Ramos (cell line): ENCODE measurements around the gene PHYH.
"Not testable (repeated sequence)": the region's sequence is repeated elsewhere in the genome, so short reads cannot be mapped to it uniquely, and the experiment has no call there.

Source experiments
- in situ Hi-C: fragments of 300-500 bp; cut with MboI; formaldehyde crosslinking; loops from one replicate; pipeline ENCODE4 v1.14.3; 2022; ENCODE audit warnings: low sequenced_read_pairs; ENCODE audit not compliant: unreplicated experiment

Gene PHYH

DNA sequence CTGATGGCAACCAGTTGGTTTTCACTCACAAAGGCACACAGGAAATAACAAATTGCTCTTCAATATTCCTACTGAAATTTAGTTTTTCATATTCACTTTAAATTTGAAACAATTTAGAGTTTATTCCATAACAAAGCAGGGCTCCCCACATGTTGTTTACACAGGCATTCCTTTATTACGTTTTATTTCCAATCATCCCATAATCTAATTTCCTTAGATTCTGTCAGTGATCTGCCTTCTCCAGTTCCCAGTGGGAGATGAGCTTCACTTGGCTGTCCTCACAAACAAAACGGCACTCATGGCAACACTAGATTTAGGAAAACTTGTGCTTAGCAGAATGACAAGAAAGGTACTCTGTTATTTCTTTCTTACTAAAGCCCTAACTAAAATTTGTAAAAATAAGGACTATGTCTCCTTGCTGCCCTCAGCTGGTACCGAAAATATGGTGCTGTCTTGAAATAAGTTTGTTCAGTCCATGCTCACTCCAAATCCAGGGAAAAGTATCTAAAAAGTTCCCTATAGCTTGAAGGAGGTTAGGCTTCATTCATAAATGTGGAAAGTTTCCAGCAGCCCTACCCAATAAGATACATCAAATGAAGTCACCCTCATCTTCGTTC lies 23.0 kb downstream of the PHYH start:
- in situ Hi-C loops, result no loop called here

DNA sequence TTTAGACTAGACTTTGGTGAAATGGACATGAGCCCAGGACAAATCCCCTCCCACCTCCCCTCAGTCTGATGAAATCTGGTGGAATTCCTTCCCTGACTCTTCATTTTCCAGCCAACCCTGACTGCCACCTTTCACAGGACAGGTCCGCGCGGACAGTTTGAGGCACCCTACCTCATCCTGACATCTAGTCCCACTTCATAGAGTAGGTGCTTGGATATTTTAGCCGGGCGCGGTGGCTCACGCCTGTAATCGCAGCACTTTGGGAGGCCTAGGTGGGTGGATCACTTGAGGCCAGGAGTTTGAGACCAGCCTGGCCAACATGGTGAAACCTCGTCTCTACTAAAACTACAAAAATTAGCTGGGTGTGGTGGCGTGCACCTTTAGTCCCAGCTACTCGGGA lies 23.7 kb downstream of the PHYH start:
- in situ Hi-C loops, result not testable (repeated sequence)

DNA sequence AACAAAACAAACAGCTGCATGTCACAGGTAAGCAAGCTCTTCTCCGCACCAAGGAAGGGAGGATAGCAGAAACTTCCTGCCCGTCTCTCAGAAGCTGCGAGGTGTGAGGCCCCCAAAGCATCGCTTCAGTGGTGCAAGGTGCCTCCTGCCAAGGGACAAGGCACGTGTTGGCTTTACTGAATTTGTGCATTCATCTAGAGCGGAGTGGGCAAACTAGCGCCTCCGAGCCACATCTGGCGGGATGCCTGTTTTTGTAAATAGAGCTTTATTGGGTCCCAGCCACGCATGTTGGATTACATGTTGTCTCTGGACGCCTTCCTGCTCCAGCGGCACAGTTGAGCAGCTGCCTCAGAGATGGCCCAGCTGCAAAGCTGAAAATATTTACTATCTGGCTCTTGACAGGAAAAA lies 27.7 kb downstream of the PHYH start:
- in situ Hi-C loops, result no loop called here

DNA sequence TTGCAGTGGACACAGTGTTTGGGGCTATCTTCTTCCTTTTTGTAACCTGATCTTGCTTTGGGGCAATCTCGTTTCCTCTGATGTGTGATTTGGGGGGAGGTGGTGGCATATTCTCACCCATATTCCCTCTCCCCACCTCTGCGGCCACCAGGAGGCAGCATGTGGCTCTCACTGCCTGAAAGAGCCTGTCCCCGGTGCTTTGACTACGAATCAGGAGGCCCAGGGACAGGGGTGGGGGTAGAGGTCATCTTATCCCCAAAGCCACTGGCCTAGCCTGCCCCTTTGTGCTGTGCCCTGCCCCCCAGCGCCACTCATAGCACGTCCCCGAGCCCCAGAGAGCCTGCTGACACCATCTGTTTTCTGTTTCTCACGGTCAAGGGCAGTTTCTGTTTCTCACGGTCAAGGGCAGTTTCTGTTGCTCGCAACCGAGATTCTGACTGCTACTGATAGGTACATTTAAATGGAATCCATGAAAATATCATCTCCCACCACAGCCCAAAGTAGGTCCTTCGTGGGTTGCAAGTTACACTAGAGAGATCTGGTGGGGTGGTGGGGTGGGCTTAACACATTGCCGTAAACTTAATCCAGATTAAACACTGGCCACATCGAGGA lies 28.2 kb downstream of the PHYH start:
- in situ Hi-C loops, result no loop called here

DNA sequence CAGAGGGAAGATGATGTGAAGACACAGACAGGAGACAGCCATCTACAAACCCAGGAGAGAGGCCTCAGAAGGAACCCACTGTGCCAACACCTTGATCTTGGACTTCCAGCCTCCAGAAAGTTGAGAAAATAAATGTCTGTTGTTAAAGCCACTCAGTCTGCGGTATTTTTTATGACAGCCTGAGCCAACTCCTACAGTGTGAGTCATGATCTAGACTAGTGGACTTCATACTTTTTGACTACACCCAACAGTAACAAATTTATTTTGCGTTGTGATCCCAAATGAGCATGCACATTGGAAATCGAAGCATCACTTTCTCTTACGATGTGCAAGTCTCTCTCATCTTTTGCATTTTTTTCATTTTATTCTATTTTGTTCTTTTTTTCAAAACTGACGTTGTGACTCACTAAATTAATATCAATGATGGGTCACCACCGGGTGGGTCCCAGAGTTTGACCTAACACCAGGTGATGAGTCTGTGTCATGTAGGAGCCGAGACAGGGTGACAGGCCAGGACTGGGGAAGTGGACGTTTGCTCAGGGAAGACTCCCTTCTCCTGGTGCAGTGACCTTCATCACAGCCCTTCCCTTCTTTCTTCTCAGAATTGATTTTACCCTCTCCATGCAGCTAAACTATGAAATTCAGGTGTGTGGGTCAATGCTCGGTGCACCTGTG lies 28.9 kb downstream of the PHYH start:
- in situ Hi-C loops, result no loop called here

DNA sequence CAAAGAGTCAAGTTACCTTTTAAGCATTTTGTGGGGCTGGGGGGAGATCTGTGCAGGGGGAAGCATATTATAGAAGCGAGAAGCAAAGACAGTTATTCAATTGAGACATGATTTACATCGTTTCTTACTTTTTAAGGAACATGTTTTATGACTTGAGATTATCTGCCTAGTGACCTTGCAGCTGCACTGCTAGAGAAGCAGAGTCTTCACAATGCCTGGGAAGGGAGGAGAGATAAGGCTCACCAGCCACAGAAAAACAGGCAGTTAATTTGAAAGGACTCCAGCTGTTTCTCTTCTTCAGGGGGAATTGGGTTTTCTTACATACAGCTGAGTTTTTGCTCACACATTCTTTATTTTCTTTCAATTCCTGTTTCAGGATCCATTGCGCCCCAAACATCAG lies 31.0 kb downstream of the PHYH start:
- in situ Hi-C loops, result no loop called here

DNA sequence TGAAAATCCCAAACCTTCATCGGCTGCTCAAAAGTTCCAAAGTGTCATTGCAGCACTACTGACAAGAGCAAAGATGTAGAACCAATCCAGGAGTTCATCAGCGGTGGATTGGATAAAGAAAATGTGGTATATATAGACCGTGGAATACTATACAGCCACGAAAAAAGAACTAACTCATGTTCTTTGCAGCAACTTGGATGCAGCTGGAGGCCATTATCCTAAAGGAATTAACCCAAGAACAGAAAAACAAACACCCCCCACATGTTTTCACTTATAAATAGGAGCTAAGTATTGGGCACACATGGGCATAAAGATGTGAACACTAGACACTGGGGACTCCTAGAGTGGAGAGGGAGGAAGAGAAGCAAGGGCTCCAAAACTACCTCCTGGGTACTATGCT lies 31.6 kb downstream of the PHYH start:
- in situ Hi-C loops, result no loop called here

DNA sequence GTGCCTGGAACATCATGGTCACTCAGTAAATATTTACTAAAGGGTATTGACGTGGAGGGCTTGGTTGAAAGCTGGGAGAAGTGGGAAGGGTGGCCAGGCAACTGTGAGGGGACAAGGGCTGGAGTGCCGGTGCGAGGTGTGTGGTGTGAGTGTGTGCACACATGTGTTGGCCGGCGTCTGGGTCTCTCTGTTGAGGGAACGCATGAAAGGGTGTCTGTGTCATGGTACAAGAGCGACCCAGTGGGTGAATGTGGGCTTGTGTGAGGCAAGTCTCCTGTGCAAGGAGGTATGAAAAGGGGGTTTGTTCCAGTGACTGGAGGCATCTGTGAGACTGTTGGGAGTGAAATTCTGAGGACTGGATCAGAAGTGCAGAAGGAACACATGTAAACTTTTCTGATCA lies 36.3 kb downstream of the PHYH start:
- in situ Hi-C loops, result no loop called here

DNA sequence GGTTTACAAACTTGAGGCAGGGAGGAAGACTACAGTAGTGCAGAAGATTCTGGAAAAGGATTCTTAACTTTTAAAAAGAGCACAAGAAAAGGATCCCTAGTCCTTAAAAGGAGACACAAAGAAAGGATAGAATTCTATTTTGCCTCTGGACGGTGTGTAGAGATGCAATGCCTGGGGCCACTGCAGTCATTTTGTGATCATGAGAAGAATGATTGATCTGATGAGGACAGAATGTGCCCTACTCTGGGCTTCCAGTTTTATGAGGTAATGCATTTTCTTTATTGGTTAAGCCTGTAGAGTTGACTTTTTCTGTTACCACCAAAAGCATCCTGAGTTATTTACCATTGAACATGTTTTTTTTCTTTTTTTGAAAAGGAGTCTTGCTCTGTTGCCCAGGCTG lies 37.4 kb downstream of the PHYH start:
- in situ Hi-C loops, result no loop called here

DNA sequence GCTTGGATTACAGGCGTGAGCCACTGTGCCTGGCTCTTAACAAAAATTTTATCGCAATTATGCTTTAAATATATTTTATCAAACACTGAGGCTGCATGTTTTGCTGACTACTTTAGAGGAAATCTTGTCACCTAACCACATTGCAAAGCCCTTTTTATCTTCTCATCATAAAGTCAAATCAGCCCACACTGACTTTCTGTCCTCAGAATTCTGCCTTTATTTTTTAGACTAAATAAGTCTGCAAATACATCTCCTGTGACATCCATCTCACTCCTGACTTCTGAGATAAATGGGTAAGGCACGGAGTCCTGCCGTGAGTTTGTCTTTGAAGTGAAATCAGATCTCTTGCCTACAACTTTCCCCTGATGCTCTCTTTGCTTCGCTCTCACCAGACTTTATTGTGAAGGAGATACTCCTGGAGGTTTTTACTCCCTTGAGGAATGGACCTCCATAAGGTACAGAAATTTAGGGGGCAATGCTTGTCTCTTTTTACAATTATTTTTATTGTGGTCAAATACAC lies 42.2 kb downstream of the PHYH start:
- in situ Hi-C loops, result no loop called here

DNA sequence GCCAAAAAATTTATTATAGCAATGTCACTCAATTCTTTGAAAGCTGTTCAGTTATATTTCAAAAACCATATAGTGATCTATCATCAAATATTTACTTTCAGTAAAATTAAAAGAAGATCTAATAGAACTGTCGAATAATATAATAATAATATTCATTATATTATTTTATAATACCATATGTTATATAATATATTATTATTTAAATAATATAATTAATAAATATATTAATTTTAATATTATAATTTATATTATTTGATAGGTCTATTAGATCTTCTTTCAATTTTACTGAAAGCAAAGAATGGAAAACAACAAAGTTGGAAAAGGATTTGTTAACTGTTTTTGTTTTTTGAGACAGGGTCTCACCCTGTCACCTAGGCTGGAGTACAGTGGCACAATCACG lies 43.2 kb downstream of the PHYH start:
- in situ Hi-C loops, result no loop called here

DNA sequence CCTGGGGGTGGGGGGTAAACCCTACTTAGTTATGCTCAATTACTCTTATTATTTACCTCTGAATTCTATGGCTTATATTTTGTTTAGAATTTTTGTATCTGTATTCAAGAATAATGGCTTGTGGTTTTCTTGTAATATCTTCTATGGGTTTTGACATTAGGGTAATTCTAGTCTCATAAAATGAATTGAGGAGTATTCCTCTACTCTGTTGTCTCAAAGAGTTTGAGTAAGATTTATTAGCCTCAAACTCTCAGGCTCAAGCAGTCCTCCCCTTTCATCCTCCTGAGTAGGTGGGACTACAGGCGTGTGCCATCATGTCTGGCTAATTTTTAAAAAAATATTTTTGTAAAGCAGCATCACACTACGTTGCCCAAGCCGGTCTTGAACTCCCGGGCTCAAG lies 46.1 kb downstream of the PHYH start:
- in situ Hi-C loops, result no loop called here

DNA sequence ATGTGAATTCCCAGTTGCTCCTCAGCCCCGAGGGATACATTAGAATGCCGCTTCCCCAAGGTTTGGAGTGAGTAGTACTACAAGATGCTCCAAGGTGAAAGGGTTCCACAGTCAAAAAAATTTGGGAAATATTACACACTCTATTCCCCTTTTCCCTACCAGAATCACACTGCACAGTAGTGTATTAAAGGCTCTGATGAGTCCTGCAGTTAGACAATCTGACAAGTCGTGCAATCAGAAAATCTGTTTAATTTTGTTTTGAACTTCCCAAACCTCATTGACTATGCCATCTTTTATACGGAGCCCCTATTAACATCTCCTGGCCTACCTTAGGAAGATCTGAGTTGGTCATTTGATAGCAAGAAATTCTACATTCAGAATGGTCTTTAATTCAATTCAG lies 52.1 kb downstream of the PHYH start:
- in situ Hi-C loops, result no loop called here

DNA sequence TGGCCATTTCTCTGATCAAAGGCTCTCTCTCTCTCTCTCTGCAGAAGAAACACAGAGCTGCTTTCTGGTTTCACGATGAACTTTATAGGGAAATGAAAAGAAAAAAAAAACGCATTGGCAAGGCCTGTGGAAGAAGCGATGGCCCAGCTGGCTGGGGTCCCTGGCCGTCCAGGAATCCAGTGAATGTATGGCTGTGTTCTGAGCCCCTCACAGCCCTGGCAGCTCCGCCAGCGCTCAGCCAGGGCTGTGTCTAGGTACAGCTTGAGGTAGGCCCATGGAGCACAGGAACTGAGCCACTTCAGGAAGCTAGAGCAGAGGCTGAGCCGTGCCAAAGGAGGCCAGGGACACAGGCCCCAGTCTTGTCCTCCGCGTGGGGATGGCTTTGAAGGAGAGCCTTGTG lies 52.6 kb downstream of the PHYH start:
- in situ Hi-C loops, result no loop called here

DNA sequence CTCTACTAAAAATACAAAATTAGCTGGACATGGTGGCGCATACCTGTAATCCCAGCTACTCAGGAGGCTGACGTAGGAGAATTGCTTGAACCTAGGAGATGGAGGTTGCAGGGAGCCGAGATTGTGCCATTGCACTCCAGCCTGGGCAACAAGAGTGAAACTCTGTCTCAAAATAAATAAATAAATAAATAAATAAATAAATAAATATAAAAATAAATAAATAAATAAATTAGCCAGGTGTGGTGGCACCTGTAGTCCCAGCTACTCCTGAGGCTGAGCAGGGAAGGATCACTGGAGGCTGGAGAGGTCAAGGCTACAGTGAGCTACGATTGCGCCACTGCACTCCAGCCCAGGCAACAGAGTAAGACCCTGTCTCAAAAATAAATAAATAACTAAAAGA lies 57.6 kb downstream of the PHYH start:
- in situ Hi-C loops, result not testable (repeated sequence)

DNA sequence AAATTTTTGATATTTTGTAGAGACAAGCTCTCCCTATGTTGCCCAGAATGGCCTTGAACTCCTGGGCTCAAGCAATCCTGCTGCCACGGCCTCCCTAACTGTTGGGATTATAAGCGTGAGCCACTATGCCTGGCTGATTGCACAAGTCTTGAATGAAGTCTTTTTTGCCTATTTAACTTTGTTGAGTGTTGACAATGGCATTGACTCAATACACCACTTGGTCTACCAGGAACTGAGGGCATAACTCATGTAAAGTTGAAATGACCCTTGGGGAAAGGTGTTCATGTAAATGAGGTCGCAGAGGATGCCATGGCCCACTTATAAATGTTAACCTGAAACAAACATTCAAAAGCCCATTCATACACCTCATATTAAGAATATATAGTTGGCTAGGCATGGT lies 58.3 kb downstream of the PHYH start:
- in situ Hi-C loops, result no loop called here

DNA sequence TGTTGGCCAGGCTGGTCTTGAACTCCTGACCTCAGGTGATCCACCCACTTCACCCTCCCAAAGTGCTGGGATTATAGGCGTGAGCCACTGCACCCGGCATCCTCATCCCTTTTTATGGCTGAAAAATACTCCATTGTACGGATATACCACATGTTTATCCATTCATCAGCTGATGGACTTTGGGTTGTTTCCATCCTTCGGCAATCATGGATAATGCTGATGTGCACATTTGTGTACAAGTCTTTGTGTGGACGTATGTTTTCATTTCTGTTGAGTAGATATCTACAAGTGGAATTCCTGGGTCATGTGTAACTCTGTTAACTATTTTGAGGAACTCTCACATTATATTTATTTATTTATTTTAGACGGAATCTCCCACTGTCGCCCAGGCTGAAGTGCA lies 59.9 kb downstream of the PHYH start:
- in situ Hi-C loops, result no loop called here

DNA sequence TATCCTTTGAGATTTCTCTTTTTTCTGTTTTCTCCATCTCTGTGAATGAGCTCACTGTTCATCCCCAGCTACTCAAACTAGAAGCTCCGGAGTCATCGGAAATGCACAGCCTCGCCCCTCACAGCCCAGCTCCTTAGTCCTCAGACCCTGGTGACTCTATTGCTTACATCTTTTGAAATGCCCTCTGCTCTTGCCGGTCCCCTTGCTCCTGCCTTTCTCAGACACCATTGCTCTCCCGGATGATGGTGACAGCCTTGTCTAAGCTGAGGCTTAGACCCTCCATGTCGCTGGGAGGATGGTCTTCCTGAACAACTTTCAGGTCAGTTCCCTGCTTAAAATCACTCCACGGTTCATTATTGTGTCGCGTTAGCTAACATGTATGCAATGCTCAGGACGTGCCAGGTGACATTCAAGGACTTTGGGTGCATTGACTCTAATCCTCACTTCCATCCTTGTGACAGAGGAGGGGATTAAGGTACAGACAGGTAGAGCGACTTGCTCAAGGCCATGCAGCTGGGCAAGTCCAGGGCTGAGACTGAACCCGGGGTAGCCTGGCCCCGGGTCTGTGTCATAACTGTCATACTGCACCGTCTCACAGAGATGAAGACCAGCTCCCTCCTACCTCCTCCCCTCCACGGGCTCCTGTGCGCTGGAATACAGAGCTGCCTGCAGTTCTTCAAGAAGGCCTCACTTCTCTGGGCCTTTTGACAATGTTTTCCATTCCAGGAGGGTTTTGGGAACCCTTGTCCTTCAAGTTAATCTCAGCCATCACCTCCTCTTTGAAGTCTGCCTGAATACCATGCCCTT lies 61.4 kb downstream of the PHYH start:
- in situ Hi-C loops, result no loop called here

DNA sequence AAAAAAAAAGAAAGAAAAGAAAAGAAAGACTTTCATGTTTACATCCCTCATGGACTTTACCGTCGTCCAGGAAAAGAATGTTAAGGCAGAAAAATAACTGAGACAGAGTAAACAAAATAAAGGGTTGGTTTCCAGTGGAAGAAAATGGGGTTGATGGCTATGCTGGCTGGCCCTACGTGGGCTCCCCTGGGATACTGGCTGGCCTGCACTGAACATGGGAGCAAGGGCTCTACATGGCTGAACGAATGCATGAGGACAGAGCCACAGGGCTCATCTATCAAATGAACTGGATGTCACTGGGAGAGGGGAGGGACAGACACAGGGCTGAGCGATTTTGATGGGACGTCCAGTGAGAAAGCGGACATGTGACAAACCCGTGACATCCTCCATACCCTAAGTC lies 63.2 kb downstream of the PHYH start:
- in situ Hi-C loops, result no loop called here

DNA sequence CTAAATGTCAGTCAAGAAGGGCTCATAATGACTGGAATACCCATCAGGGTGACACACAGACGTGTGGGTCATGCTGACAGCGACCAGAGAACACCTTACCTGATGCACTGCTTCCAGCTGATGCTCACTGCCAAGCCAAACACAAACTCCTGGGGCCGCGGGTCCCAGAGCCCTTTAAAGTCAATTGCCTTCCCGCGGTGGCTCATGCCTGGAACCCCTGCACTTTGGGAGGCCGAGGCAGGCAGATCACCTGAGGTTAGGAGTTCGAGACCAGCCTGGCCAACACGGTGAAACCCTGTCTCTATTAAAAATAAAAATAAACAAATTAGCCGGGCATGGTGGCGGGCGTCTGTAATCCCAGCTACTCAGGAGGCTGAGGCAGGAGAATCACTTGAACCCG lies 65.1 kb downstream of the PHYH start:
- in situ Hi-C loops, result not testable (repeated sequence)

DNA sequence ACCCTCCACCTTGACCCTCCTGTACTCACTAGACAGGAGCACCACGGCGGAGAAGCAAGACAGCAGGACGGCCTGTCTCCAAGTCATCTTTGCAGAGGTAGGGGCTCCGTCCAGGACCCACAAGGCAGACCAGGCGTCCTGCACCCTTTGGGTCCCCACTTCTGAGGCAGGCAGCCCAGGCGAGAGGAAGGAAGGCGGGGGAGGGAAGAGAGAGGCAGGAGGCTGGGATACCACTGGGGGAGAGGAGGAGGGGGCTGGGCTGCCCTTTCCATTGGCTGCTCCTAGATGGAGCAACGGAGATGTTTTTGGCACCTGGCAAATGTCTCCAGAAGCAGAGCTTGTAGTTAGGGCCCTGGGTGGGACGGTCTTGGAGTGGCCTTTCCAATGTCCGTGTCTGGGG lies 65.7 kb downstream of the PHYH start, which contains the start of gene UCMA:
Gene UCMA, minus strand, starts transcription at position 203 of the 400 bp plus-strand sequence. Its CDS starts 116 bp downstream, at position 87.
- in situ Hi-C loops, result no loop called here
